ENCODE measurements around the gene UBASH3A. TPM values are rescaled to one million over a fixed set of nuclear protein-coding genes. Genes with fewer than 3 reads are reported as not detected.

The UBASH3A gene
- total RNA-seq, 4 donors from 2014 or later: 0.40 TPM; not detected in 3

DNA sequence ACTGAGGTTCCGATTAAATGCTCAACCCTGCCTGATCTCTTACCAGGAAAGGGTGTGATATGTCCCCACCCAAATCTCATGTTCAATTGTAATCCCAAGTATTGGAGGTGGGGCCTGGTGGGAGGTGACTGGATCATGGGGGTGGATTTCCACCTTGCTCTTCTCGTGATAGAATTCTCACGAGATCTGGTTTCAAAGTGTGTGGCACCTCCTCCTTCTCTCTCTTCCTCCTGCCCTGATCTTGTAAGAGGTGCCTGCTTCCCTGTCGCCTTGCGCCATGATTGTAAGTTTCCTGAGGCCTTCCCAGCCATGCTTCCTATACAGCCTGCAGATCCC lies 57.5 kb downstream of the UBASH3A start:
- WGBS, 2 donors (ENCODE audit: low coverage in 1 of 2): 67 to 71% methylated on average over 2 to 3 of the region's 5 CpGs

DNA sequence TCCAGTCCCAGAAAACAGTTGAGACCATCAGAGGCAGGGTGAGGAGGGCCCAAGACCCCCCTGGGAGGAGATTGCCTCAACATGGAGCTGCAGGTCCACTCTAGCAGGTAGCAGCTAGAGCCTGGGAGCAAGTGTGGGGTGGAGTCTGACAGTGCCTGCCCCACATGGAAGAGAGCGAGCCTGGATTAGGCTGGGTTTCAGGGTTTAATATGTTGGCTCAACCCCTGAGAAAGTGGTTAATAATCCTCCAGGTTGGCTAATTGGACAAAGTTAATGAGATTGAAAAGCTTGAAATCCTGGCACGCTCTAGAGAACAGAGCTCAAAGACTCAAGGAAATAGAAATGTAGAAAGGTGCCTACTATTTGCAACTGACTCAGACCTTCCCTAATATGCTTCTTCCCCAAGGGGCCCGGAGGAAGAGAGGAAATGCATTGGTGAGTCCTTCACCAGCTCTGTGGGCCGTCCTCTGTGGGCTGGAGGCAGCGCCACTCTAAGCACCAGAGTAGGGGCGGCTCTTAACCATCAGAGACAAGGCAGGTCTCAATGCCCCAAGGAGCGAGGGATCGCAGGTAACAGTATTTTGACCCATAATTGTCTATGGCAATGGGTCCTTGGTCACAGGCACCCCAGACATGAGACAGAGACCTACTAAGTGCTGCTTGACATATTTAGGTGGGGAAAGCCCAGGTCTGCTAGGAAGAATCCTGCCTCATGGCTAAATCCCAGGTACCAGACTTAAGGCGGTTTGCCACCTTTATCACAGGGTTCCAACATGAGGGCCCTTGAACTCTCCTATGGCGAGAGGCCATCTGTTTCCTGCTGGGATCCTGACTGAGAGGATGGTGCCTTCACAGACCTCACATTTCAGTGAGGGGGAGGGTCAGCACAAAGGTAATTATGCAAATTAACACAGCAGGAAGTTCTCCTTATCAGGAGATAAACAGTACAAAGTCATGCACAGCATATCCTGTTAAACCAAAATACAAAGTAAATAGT lies 58.5 kb downstream of the UBASH3A start:
- no peaks in the 10 kb centered on the region for H3K9me3 ChIP-seq
- WGBS, 2 donors (ENCODE audit: low coverage in 1 of 2): 17 to 75% methylated on average over 1 to 4 of the region's 10 CpGs
- TF ChIP-seq EP300 (IDR thresholded peaks at IDR 0.05): no peak
- no peak for TF ChIP-seq POLR2A (IDR thresholded peaks at IDR 0.05)
- TF ChIP-seq POLR2AphosphoS5 (IDR thresholded peaks at IDR 0.05): no peak
- TF ChIP-seq, protein P1, sequence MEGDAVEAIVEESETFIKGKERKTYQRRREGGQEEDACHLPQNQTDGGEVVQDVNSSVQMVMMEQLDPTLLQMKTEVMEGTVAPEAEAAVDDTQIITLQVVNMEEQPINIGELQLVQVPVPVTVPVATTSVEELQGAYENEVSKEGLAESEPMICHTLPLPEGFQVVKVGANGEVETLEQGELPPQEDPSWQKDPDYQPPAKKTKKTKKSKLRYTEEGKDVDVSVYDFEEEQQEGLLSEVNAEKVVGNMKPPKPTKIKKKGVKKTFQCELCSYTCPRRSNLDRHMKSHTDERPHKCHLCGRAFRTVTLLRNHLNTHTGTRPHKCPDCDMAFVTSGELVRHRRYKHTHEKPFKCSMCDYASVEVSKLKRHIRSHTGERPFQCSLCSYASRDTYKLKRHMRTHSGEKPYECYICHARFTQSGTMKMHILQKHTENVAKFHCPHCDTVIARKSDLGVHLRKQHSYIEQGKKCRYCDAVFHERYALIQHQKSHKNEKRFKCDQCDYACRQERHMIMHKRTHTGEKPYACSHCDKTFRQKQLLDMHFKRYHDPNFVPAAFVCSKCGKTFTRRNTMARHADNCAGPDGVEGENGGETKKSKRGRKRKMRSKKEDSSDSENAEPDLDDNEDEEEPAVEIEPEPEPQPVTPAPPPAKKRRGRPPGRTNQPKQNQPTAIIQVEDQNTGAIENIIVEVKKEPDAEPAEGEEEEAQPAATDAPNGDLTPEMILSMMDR (IDR thresholded peaks at IDR 0.05): no peak
- H3K27ac ChIP-seq: no peak overlapping the region
- no peaks in the 10 kb centered on the region for H3K36me3 ChIP-seq
- ATAC-seq: no peak
- H3K27me3 ChIP-seq: no peaks in the 10 kb centered on the region
- H3K4me1 ChIP-seq: peaks cover 0 to 6% (median 0%) of the 10 kb centered on the region in 3 donors
- H3K4me3 ChIP-seq: no peak overlapping the region

More for the DNA sequence above, 57.5 kb downstream of the UBASH3A start:
- TF ChIP-seq POLR2A (IDR thresholded peaks at IDR 0.05) (no peak), EP300 (IDR thresholded peaks at IDR 0.05) (no peak), POLR2AphosphoS5 (IDR thresholded peaks at IDR 0.05) (no peak)
- TF ChIP-seq, protein P1 (IDR thresholded peaks at IDR 0.05): no peak
- no peak overlapping the region for H3K4me3 ChIP-seq
- no peak for ATAC-seq
- no peaks in the 10 kb centered on the region for H3K27me3 ChIP-seq
- no peaks in the 10 kb centered on the region for H3K36me3 ChIP-seq
- H3K4me1 ChIP-seq: no peaks in the 10 kb centered on the region
- no peak overlapping the region for H3K27ac ChIP-seq
- no peaks in the 10 kb centered on the region for H3K9me3 ChIP-seq

DNA sequence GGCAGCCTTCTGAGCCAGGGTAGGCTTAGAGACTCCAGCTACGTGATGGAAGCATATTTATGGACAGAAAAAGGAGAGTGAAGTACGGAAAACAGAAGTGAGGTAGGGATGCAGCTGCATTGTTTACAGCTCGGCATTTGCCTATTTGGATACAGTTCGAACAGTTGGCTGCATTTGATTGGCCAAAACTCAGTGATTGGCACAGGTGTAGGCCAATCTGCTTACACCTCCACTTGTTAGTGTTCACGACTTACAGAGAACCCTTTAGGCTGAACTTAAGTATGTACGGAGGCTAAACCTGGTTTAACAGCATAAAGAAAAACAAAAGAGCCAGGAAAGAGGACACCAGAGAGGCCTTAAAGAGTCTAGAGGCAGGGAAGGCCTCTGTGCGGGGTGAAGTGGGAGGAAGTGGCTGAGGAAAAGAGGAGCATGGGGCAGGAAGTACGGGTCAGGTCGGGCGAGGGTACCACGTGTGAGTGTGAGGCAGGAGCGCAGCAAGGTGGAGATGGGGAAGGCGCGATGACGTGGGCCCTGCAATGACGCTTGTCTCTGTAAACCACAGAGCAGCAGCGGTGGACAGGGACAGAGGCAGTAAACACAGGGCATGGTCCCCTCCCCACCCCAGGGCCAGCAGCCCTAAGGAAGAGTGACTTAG lies 60.3 kb downstream of the UBASH3A start:
- no peak overlapping the region for H3K4me3 ChIP-seq
- no peaks in the 10 kb centered on the region for H3K27me3 ChIP-seq
- H3K4me1 ChIP-seq: peaks cover 0 to 13% (median 0%) of the 10 kb centered on the region in 3 donors
- TF ChIP-seq EP300 (IDR thresholded peaks at IDR 0.05) (no peak), POLR2AphosphoS5 (IDR thresholded peaks at IDR 0.05) (no peak), POLR2A (IDR thresholded peaks at IDR 0.05) (no peak)
- TF ChIP-seq, protein P1 (IDR thresholded peaks at IDR 0.05): no peak
- ATAC-seq: peak; percentile 58
- no peaks in the 10 kb centered on the region for H3K9me3 ChIP-seq
- no peak overlapping the region for H3K27ac ChIP-seq
- H3K36me3 ChIP-seq: no peaks in the 10 kb centered on the region
- WGBS, 2 donors (ENCODE audit: low coverage in 1 of 2): 70 to 88% methylated on average over 16 to 17 of the region's 17 CpGs

DNA sequence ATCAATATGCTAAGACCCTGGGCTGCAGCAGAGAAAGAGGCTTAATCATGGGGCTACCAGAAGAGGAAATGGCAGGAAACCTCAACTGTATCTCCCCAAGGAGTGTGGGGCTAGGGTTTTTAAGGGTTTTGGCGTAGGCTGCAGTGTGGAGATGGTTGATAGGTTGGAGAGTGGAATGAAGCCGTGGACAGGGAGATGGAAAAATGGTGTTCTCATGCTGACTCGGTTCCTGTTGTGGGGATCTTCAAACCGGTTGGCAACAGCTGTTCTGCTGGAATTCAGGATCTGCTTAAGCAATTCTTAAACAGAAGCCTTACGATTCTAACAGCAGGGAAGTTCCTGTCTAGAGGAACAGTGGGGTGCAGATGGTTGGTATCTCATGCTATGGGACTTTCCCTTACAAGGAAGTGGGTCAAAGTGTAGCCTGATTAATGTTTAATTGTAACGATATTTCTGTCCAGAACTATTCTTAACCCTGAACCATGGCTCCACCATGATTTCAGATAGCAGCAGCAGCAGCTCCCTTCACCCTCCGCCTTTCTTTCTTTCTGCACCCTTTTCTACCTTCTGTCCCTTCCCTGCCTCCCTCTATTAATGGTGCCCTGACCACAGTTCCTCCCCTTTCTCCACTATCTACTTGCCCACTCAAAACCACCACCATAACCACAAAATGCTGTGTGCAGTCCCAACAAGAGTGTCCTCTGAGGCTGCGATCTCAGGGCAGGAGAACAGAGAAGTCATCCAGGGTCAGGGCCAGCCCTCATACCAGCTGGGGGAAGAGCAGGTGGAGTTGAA lies 61.5 kb downstream of the UBASH3A start:
- TF ChIP-seq POLR2AphosphoS5 (IDR thresholded peaks at IDR 0.05) (no peak), EP300 (IDR thresholded peaks at IDR 0.05) (no peak), POLR2A (IDR thresholded peaks at IDR 0.05) (no peak)
- TF ChIP-seq, protein P1 (IDR thresholded peaks at IDR 0.05): no peak
- ATAC-seq: peak; percentile 10
- WGBS, 2 donors (ENCODE audit: low coverage in 1 of 2): 41 to 52% methylated on average over 5 to 7 of the region's 8 CpGs
- Histone ChIP-seq H3K27me3 (no peaks in the 10 kb centered on the region), H3K27ac (no peak overlapping the region), H3K9me3 (no peaks in the 10 kb centered on the region), H3K36me3 (no peaks in the 10 kb centered on the region), H3K4me3 (no peak overlapping the region), H3K4me1 (peaks cover 0 to 13% (median 0%) of the 10 kb centered on the region in 3 donors)
